Measurements from ENCODE around the gene DIPK1B. TPM values are rescaled to one million over a fixed set of nuclear protein-coding genes. Genes with fewer than 3 reads are reported as not detected.

DIPK1B gene
- total and polyA plus RNA-seq, 10 of the 15 experiments (the other 5 are each of a cell fraction or from before 2014, with no cell fraction given) = 0.08 to 0.28 (median 0.13) TPM; not detected in 3

GRCh38 chr9:136724772-136725171 is 12.4 kb downstream of the DIPK1B start:
- peaks cover 9% of the 10 kb centered on the region for H4K20me1 ChIP-seq (ENCODE audit: control insufficient read depth, insufficient read depth)
- ChIA-PET CTCF (no interaction called here), POLR2A (no interaction called here), RAD21 (ENCODE audit: unreplicated experiment) (no interaction called here), SMC1A (ENCODE audit: uncharacterized antibody, unreplicated experiment) (no interaction called here)
- H3K27me3 ChIP-seq (replicated peaks in 1 of 2; ENCODE audit: control insufficient read depth in 2 of 2, insufficient read depth in 2 of 2, low read length in 1 of 2) = no peaks in the 10 kb centered on the region
- no peaks in the 10 kb centered on the region for H3K9me3 ChIP-seq (replicated peaks; ENCODE audit: control insufficient read depth, insufficient read depth, low read length)
- H3K27ac ChIP-seq (ENCODE audit: control insufficient read depth, insufficient read depth) = no peak overlapping the region
- no peak overlapping the region for H3K4me3 ChIP-seq
- intact Hi-C loops (cut with micrococcal nuclease; ENCODE audit: unreplicated experiment) (no loop called here), in situ Hi-C loops (cut with MboI) (no loop called here)
- DNase-seq (ENCODE audit: low read depth, low spot score) (no peak), FAIRE-seq (no peak), ATAC-seq (no peak)
- H3K36me3 ChIP-seq (ENCODE audit: control insufficient read depth in 2 of 2, insufficient read depth in 2 of 2, low read length in 1 of 2) = peaks cover 18 to 28% of the 10 kb centered on the region in 2 experiments
- no TSS peak for BruUV-seq (replicated peaks)
- no peak for TF ChIP-seq FOS (IDR thresholded peaks at IDR 0.05; ENCODE audit: borderline replicate concordance, extremely low read depth, insufficient read length)
- TF ChIP-seq ZBED1 (IDR thresholded peaks at IDR 0.05; ENCODE audit: borderline replicate concordance) = no peak
- TF ChIP-seq CEBPZ (IDR thresholded peaks at IDR 0.05; ENCODE audit: low read depth, low read length) = no peak
- no peak for TF ChIP-seq SPI1 (IDR thresholded peaks at IDR 0.05; ENCODE audit: borderline replicate concordance, insufficient read depth, low read depth, low read length)
- TF ChIP-seq TCF12 (IDR thresholded peaks at IDR 0.05; ENCODE audit: low read depth, low read length) = no peak
- TF ChIP-seq JUND (IDR thresholded peaks at IDR 0.05; ENCODE audit: low read depth, low read length) = no peak
- TF ChIP-seq CHD2 (IDR thresholded peaks at IDR 0.05; ENCODE audit: borderline replicate concordance, low read depth, low read length) = no peak
- no peak for TF ChIP-seq HDGF (IDR thresholded peaks at IDR 0.05)
- no peak for TF ChIP-seq MEF2A (IDR thresholded peaks at IDR 0.05; ENCODE audit: insufficient read depth, low read depth, low read length)
- TF ChIP-seq YY1 (IDR thresholded peaks at IDR 0.05; ENCODE audit: low read depth, low read length) = no peak
- no peak for TF ChIP-seq NFXL1 (IDR thresholded peaks at IDR 0.05; ENCODE audit: borderline replicate concordance)
- TF ChIP-seq SP1 (IDR thresholded peaks at IDR 0.05; ENCODE audit: low read depth, low read length) = no peak
- TF ChIP-seq, protein P1, sequence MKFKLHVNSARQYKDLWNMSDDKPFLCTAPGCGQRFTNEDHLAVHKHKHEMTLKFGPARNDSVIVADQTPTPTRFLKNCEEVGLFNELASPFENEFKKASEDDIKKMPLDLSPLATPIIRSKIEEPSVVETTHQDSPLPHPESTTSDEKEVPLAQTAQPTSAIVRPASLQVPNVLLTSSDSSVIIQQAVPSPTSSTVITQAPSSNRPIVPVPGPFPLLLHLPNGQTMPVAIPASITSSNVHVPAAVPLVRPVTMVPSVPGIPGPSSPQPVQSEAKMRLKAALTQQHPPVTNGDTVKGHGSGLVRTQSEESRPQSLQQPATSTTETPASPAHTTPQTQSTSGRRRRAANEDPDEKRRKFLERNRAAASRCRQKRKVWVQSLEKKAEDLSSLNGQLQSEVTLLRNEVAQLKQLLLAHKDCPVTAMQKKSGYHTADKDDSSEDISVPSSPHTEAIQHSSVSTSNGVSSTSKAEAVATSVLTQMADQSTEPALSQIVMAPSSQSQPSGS (IDR thresholded peaks at IDR 0.05; ENCODE audit: low read length) = no peak
- TF ChIP-seq, protein P2, sequence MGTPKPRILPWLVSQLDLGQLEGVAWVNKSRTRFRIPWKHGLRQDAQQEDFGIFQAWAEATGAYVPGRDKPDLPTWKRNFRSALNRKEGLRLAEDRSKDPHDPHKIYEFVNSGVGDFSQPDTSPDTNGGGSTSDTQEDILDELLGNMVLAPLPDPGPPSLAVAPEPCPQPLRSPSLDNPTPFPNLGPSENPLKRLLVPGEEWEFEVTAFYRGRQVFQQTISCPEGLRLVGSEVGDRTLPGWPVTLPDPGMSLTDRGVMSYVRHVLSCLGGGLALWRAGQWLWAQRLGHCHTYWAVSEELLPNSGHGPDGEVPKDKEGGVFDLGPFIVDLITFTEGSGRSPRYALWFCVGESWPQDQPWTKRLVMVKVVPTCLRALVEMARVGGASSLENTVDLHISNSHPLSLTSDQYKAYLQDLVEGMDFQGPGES (IDR thresholded peaks at IDR 0.05) = no peak
- TF ChIP-seq ZSCAN29 (IDR thresholded peaks at IDR 0.05) = no peak
- no peak for TF ChIP-seq SUZ12 (IDR thresholded peaks at IDR 0.05; ENCODE audit: unreplicated experiment)
- H3K4me2 ChIP-seq (ENCODE audit: control insufficient read depth, insufficient read depth) = 0 out of 2 replicates have a peak overlapping the region, but pooled peaks have one; percentile 7
- H3K9ac ChIP-seq (ENCODE audit: control insufficient read depth, insufficient read depth, low read length) = no peak overlapping the region
- WGBS (ENCODE audit: insufficient coverage, insufficient replicate concordance, low lambda C conversion rate, missing lambda C conversion rate) = 88% methylated on average over 7 of the region's 7 CpGs
- peaks cover 13% of the 10 kb centered on the region for H3K4me1 ChIP-seq (ENCODE audit: control insufficient read depth, insufficient read depth, low read length)
- peaks cover 43% of the 10 kb centered on the region for H3K79me2 ChIP-seq (ENCODE audit: control insufficient read depth, insufficient read depth, low read length)
- H2AFZ ChIP-seq (ENCODE audit: control insufficient read depth, low read depth, low read length) = no peak overlapping the region

All from GM12878 (cell line).